Measurements from ENCODE around the gene SDK2. TPM values are rescaled to one million over a fixed set of nuclear protein-coding genes. Genes with fewer than 3 reads are reported as not detected.

Gene SDK2
- total and polyA plus RNA-seq, 2 of the 8 experiments (the other 6 are each of a cell fraction or from before 2014, with no cell fraction given) = 3.9 to 4.1 TPM

DNA sequence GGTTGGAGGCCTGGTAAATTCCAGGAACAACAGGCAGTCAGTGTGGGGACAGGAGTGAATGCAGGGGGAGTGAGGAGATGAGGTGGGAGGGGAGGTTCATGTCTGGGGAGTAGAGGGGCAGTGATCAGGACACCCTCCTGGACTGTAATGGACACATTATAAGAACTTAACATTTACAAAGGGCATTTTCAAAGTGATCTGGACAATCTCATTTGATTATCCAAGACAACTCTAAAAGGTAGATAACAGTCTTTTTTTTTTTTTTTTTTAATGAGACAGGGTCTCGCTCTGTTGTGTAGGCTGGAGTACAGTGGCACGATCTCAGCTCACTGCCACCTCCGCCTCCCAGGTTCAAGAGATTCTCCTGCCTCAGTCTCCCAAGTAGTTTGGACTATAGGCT lies 5.7 kb downstream of the SDK2 start (continued):
- TF ChIP-seq, protein P1, sequence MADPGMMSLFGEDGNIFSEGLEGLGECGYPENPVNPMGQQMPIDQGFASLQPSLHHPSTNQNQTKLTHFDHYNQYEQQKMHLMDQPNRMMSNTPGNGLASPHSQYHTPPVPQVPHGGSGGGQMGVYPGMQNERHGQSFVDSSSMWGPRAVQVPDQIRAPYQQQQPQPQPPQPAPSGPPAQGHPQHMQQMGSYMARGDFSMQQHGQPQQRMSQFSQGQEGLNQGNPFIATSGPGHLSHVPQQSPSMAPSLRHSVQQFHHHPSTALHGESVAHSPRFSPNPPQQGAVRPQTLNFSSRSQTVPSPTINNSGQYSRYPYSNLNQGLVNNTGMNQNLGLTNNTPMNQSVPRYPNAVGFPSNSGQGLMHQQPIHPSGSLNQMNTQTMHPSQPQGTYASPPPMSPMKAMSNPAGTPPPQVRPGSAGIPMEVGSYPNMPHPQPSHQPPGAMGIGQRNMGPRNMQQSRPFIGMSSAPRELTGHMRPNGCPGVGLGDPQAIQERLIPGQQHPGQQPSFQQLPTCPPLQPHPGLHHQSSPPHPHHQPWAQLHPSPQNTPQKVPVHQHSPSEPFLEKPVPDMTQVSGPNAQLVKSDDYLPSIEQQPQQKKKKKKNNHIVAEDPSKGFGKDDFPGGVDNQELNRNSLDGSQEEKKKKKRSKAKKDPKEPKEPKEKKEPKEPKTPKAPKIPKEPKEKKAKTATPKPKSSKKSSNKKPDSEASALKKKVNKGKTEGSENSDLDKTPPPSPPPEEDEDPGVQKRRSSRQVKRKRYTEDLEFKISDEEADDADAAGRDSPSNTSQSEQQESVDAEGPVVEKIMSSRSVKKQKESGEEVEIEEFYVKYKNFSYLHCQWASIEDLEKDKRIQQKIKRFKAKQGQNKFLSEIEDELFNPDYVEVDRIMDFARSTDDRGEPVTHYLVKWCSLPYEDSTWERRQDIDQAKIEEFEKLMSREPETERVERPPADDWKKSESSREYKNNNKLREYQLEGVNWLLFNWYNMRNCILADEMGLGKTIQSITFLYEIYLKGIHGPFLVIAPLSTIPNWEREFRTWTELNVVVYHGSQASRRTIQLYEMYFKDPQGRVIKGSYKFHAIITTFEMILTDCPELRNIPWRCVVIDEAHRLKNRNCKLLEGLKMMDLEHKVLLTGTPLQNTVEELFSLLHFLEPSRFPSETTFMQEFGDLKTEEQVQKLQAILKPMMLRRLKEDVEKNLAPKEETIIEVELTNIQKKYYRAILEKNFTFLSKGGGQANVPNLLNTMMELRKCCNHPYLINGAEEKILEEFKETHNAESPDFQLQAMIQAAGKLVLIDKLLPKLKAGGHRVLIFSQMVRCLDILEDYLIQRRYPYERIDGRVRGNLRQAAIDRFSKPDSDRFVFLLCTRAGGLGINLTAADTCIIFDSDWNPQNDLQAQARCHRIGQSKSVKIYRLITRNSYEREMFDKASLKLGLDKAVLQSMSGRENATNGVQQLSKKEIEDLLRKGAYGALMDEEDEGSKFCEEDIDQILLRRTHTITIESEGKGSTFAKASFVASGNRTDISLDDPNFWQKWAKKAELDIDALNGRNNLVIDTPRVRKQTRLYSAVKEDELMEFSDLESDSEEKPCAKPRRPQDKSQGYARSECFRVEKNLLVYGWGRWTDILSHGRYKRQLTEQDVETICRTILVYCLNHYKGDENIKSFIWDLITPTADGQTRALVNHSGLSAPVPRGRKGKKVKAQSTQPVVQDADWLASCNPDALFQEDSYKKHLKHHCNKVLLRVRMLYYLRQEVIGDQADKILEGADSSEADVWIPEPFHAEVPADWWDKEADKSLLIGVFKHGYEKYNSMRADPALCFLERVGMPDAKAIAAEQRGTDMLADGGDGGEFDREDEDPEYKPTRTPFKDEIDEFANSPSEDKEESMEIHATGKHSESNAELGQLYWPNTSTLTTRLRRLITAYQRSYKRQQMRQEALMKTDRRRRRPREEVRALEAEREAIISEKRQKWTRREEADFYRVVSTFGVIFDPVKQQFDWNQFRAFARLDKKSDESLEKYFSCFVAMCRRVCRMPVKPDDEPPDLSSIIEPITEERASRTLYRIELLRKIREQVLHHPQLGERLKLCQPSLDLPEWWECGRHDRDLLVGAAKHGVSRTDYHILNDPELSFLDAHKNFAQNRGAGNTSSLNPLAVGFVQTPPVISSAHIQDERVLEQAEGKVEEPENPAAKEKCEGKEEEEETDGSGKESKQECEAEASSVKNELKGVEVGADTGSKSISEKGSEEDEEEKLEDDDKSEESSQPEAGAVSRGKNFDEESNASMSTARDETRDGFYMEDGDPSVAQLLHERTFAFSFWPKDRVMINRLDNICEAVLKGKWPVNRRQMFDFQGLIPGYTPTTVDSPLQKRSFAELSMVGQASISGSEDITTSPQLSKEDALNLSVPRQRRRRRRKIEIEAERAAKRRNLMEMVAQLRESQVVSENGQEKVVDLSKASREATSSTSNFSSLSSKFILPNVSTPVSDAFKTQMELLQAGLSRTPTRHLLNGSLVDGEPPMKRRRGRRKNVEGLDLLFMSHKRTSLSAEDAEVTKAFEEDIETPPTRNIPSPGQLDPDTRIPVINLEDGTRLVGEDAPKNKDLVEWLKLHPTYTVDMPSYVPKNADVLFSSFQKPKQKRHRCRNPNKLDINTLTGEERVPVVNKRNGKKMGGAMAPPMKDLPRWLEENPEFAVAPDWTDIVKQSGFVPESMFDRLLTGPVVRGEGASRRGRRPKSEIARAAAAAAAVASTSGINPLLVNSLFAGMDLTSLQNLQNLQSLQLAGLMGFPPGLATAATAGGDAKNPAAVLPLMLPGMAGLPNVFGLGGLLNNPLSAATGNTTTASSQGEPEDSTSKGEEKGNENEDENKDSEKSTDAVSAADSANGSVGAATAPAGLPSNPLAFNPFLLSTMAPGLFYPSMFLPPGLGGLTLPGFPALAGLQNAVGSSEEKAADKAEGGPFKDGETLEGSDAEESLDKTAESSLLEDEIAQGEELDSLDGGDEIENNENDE (IDR thresholded peaks at IDR 0.05; ENCODE audit: insufficient replicate concordance, low read length) = no peak
- no peak for TF ChIP-seq SIRT6 (IDR thresholded peaks at IDR 0.05; ENCODE audit: low read length)
- no peak for TF ChIP-seq SUZ12 (IDR thresholded peaks at IDR 0.05; ENCODE audit: low read length)
- no peak for TF ChIP-seq SAP30 (IDR thresholded peaks at IDR 0.05; ENCODE audit: insufficient read depth, insufficient replicate concordance, low read length)
- TF ChIP-seq NANOG (IDR thresholded peaks at IDR 0.05; ENCODE audit: insufficient read depth, low read depth, low read length, poor library complexity, severe bottlenecking) = no peak
- TF ChIP-seq RBBP5 (IDR thresholded peaks at IDR 0.05; ENCODE audit: borderline replicate concordance, low read depth, low read length) = no peak
- no peak for TF ChIP-seq KDM1A (IDR thresholded peaks at IDR 0.05; ENCODE audit: borderline replicate concordance, low read length)
